Measurements from ENCODE around the gene FER.
A peak's percentile ranks its signal among the peaks of the same experiment; 100 is the strongest.

DNA sequence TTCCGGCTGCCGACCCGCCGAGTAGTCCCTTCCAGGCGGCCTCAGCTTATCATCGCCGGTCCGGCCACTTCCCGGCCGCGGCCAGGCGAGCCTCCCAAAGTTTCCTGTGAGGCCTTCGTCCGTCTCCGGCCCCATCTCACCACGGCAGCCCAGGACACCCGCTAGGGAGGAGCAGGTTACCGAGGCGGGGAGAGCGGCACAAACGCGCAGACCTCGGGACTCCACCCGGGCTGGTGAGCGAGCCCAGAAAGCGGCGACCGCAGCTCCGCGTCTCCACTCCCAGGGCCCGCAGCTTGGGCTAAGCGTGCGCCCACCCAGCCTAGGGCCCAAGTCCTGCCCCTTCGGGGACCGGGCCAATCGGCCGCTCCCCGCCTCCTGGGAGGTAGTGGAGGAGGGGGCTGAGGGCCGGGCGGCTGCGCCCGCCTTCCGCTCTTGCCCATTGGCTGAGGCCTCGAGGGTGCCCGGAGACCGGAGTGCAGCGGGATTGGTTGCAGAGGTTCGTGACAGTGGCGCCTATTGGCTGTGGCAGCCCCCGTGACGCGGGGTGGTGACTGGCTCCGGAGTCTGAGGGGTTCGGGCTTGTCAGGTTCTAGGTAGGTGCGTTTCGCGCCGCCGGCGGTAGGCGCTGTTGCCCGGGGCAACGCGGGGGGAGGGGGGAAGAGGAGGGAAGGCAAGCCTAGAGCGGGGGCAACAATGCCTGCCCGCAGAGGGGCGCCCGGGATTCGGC lies 867 bp downstream of the FER start:
- TF ChIP-seq EZH2 (IDR thresholded peaks at IDR 0.05; ENCODE audit: borderline replicate concordance) (no peak), EZH2phosphoT487 (IDR thresholded peaks at IDR 0.05; ENCODE audit: low read depth, severe bottlenecking, unreplicated experiment) (no peak)
- TF ChIP-seq, protein P1, sequence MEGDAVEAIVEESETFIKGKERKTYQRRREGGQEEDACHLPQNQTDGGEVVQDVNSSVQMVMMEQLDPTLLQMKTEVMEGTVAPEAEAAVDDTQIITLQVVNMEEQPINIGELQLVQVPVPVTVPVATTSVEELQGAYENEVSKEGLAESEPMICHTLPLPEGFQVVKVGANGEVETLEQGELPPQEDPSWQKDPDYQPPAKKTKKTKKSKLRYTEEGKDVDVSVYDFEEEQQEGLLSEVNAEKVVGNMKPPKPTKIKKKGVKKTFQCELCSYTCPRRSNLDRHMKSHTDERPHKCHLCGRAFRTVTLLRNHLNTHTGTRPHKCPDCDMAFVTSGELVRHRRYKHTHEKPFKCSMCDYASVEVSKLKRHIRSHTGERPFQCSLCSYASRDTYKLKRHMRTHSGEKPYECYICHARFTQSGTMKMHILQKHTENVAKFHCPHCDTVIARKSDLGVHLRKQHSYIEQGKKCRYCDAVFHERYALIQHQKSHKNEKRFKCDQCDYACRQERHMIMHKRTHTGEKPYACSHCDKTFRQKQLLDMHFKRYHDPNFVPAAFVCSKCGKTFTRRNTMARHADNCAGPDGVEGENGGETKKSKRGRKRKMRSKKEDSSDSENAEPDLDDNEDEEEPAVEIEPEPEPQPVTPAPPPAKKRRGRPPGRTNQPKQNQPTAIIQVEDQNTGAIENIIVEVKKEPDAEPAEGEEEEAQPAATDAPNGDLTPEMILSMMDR (IDR thresholded peaks at IDR 0.05; ENCODE audit: poor library complexity): peak; percentile 26
